SHP77 (cell line): ENCODE measurements around the gene VGF.

Experiments
- DNase-seq, 2 experiments: peaks; one replicate each; lab custom pipeline; 2025; lab: John Stamatoyannopoulos, UW

The VGF gene

DNA sequence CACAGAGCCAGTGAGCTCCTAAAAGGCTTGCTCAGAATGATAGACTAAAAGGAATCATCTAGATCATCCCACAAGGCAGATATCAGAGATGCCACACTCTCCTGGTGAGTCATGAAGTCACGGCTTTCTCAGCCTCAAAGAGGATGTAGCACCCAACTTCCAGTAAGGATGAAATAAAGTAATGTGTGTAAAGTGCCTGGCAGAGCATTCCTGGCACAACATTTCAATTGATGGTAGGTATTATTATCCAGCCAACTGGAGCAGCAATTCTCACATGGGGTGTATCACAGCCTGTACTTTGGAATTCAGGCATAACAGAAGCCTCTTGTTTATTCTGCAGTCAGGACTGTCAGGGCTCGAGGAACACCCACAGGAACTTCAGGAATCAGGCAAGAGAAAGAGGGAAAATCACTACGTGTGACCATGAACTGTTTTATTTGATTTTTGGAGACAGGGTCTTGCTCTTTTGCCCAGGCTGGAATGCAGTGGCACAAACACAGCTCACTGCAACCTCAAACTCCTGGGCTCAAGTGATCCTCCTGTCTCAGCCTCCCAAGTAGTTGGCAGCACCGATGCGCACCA is 20.0 kb upstream of the VGF start:
- DNase-seq = no peak

DNA sequence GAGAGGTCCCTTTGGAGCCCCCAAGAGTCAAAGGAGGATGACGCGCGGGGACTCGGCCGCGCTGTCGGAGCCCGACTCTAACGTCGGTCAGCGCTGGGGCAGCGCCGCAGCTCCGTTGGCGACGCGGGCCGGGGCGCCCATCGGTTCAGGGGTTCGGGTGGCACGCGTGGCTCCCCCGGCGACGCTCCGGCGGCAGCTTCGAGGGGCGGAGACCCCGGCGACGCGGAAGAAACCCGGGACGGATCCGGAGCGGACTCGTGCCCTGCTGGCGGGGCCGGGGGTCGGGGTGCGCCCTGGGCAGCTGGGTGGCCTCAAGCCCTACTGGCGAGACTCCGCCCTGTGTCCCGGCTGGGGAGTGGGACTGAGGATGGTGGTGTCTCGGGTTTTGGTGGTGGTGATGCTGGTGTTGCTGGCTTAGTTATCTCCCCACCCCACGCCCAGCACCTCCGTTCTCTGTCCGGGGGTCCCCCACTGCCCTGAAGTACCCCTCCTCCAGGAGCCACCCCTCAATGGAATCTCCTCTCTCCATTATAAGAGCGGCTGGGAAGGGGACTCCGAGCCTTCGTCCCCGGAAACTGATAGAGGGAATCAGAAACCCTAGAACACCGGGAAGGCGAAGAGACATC is 14.9 kb upstream of the VGF start, which contains the start of gene NAT16:
Gene NAT16, minus strand, starts transcription at position 164 of the 626 bp plus-strand sequence. CDS start 5,486 bp downstream, outside the sequence.
- DNase-seq = no peak

DNA sequence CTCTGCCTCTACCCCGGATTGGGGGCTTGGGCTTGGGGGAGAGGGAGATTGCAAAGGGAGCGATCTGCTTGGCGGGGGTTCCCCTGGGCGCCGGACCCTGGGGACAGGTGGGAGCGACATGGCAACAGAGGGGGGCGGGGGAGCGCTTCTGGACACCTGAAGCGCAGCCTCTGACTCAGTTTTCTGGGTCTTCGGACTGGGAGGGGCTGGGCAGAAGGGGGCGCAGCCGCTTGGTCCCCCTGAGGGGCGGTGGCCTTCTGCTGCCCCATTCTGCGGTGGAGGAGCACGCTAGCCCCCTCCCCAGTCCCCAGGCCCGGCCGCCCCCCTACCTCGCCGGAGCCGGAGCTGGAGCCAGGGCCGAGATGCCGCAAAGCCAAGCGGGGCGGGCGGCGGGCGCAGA is 14.3 kb upstream of the VGF start:
- DNase-seq = no peak

DNA sequence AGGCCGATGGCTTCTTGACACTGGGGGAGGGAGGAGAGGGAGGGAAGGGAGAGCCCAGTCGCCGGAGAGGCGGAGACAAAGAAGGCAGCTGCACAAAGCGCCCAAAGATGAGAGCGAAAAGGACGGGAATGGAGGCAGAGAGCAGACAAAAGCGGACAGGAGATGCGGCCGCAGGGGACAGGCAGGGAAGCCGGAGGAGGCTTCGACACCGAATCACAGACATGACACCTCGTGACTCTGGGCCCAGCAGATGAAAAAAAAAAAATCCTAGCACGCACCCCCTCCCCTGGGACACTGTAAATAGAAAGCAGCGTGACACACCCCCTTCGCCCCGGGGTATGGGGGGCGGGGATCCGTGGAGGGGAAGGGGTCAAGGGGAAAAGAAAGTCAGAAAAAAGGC is 13.7 kb upstream of the VGF start:
- peak in 1 of 2 experiments; percentile 40 for DNase-seq

DNA sequence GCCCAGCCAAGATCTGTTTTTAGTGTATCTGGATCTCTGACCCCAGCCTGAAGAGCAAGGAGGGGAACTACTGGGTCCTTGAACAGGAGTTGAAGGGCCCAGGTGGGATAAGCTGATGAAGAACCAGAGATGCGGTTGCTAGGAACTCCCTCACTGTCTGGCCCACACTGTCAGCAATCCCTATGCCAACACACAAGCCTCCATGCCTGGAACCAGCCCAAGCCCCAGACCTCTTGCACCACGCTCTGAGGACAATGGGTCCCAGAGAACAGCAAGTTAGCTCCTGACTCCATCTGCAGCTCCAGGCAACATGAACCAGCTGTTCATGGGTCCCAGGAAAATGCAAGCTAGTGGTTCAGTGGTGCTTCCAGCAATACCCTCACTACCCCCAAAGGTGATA is 12.3 kb upstream of the VGF start:
- DNase-seq = no peak

DNA sequence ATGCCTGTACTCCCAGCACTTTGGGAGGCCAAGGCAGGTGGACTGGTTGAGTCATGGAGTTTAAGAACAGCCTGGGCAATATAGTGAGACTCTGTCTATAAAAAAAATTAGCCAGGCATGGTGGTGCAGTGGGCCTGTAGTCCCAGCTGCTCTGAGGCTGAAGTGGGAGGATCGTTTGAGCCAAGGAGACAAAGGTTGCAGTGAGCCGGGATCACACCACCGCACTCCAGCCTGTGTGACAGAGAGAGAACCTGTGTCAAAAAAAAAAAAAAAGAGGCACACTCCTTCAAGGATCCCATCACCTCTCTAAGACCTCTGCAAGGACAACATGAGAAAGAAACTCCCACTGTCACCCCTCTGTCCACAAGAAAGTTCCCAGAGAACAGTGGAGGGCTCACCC is 10.3 kb upstream of the VGF start:
- no peak for DNase-seq

DNA sequence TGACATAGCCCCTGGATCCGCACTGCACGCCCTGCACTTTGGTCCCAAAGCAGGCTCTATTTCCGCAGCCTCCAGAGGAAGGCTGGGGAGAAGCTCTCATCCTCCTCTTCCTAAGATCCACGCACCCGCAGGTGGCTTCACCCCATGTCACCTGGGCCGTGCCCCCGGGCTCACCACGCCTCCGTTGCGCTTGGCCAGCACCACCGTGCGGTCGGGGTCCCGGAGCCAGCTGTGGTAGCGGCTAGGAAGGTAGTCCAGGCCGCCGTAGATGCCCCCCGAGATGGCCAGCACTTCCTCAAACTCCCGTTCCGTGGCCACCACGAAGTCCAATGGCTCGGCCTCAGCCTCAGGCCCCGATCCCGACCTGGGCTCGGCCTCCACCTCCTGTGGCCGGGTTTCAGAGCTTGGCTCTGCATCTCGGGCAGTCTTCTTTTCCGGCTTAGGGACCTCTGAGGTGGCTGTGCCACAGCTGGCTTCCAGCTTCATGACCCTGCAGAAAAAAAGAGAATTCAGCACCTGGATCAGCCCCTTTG is 9.0 kb upstream of the VGF start:
- no peak for DNase-seq

DNA sequence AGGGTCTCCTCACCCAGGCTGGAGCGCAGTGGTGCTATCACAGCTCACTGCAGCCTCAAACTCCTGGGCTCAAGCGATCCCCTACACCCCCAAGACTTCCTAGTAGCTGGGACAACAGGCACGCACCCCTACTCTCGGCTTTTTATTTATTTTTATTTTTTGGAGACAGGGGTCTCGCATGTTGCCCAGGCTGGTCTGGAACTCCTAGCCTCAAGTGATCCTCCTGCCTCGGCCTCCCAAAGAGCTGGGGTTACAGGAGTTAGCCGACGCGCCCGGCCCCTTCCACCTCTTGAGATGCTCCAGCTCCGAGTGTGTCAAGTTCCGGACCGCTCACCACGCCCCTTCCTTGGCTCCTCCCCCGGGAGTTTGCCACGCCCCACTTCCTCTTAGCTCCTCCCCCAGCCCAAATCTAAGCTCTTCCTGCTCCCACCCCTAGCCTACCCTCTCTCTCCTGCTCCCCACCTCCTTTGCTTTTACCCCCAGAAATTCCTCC is 8.4 kb upstream of the VGF start:
- DNase-seq = peak in 1 of 2 experiments; percentile 30

DNA sequence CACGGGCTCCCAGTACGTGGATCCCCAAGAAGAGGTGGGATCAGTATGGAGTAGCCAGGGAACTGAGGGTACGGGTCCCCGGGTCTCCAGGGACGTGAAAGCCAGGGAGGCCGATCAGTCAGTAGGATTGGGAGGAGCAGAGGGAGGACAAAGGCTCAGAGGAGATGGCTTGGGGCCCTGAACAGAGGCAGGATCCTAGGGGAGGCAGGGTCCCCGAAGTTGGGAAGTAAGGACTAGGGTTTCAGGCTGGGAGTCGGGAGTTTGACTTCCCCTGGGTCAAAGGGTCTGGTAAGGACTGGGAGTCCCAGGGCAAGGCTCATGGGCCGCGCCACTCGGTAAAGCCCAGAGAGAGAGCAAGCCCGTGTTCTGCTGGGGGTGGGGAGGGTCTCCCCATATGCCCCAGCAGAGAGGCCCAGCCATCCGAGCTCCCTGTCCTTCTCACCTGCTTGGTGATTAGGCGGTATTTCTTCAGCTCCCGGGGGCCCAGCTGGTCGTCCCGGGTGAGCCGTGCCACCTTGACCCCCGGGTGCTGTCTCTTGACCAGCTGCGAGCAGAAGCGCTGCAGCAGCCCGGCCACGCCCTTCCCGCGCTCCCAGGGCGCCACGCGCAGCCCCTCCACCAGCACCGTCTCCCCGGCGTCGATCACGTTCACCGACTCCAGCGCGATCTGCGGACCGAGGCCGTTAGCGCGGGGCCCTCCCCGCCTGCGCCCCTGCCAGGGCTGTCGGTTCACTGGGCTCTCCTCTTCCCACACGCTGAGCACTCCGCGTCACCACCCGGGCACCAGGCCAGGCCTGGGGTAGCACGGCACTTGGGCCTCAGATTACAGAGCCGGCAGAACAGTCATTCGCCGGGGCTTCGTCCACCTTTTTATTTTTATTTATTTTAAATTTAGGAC is 7.7 kb upstream of the VGF start:
- peak; percentile 74 to 76 for DNase-seq

DNA sequence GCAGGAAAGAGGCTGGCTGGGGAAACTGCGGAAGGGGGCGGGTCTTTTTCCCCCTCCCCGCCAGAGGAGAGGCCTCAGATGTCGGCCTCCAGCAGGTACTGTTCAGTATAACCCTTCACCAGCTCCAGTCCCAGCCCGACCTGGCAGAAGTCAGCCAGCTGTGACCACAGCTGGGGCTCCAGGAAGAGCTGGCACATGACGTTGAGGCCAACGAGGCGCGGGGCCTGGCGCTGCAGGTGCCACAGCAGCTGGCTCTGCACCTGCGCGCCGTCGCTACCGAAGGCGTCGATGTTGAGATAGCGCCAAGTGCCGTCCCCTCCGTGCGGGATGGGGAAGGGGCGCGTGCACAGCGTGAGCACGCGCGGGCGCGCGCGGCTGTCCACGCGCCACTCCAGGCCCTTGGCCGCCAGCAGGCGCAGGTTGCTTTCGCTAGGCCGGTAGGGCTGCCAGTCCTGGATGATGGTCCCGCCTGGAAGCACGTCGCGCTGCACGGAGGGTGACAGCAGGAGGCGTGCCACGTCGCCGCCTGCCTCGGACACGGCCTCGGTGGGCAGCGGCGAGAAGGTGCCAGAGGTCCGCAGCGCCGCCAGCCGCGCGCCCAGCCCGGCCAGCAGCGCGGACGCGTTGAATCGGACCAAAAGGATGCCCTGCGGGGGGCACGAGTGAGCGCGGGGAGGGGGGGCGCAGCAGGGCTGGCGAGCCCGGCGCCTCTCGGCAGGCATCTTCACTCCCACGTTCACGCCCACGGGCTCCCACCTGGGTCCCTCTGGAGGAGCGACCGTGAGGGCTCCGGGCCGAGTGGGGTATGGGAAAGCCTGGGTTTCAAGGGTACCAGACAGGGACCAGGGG is 6.9 kb upstream of the VGF start:
- DNase-seq = peak; percentile 61 to 65

DNA sequence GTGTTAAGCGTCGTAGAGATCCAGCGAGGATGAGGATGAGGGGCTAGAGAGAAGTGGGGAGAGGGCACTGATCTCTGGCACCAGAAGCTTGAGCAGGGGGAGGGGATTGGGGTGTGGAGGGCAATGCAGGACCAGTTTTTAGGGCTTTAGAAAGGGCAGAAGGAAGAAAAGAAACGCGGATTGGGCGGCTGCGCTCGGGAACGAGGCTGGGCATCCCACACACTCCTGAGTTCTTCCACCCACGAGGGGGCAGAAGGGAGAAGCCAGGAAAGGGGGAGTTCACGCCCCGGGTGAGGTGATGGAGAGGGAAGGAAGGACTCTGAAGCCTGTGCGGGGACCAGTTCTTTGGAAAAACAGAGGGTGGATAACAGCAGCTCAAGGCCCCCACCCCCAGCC is 6.1 kb upstream of the VGF start:
- no peak for DNase-seq

DNA sequence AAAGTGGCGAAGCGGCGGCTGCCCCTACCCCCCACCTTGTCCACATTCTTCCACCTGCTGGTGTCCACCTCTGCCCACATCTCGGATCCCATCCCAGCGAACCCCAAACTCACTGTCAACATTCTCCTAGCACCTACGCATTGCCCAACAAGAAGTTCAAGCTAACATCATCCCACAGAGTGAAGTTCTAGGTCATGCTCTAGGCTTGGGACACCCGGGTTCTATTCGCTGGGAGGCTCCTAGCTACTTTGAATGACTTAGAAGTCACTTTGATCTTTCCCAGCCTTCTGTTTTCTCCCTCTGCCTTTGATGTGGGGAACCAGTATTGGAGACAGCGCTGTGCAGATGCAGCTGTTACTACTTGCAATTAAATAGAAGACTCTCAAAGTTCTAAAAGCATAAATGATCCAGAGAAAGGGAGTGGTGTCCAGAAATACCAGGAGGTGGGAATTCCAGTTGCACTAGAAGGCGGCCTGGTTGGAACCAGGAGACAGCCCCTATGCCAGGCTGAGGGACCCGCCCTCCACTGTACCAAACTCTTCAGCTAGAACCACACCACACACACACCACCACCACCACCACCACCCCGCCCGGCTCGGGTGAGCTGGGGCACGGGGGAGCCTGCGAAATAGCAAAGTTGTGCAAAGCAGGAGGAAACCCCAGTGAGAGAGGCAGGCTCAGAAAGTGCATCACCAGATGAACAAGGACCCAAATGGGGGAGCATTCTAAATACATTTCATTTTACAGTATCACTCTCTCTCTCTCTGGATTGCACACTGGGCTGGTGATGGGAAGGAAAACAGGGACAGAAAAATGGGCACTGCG is 5.5 kb upstream of the VGF start:
- DNase-seq = no peak

DNA sequence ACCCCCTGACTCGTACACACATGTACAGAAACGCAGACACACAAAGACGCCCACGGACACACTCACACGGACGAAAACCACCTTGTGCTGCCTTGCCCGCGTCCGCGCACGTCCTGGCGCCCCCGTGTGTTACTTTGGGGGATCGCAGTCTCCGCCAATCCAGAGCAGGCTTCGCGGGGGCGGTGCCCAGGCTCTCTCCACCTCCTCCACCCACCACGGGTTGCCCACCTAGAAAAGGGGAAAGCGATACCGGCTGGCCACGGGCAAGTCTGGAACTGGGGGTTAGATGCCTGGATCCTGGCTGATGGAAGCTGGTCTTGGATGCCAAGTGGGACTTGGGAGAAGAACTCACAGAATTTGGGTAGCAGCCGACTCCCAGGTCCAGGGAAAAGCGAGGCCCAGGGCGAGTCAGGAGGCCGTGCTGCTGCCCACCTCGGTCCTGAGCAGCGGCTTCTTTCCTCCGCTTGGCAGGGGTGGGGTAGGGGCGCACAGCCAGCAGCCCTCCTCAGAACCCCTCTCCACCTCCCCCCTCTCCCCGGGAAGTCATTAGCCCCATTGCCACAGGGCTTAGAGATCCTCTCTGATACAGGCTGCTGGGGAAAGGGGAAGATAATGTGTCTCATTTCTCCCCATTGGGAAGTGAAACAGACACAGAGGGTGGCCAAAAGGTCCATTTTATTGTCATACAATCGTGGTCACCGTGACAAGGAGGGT is 4.6 kb upstream of the VGF start:
- peak; percentile 26 to 52 for DNase-seq

DNA sequence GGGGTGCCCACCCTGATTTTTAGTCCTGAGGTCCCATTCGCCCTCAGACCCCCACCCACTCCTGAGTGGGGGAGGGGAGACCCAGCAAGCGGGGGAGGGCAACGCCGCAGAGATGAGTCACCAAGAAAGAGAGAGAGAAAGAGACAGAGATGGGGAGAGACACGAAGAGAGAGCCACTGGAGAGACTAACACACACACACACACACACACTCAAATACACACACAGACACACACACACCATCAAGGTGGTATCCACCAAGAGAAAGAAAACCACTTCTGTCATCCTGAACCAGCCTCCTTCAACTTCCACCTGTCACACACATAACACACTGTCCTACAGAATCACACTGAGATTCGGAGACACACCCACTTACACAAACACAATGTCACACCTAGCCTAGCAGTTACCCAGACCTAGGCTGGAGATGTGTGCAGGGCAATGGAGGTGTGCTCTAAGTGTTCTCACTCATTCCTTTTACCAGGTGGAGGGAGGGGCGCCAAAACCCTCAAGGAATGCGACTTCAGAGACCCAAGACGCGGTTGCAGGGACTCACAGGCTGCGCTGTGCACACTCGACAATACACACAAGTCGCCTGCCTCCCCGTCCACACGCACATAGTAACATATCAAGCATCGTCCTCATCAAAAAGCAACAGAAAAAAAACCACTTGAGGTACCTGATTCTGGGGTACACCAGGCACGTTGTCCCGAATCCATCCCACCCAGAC is 3.9 kb upstream of the VGF start:
- DNase-seq = no peak

DNA sequence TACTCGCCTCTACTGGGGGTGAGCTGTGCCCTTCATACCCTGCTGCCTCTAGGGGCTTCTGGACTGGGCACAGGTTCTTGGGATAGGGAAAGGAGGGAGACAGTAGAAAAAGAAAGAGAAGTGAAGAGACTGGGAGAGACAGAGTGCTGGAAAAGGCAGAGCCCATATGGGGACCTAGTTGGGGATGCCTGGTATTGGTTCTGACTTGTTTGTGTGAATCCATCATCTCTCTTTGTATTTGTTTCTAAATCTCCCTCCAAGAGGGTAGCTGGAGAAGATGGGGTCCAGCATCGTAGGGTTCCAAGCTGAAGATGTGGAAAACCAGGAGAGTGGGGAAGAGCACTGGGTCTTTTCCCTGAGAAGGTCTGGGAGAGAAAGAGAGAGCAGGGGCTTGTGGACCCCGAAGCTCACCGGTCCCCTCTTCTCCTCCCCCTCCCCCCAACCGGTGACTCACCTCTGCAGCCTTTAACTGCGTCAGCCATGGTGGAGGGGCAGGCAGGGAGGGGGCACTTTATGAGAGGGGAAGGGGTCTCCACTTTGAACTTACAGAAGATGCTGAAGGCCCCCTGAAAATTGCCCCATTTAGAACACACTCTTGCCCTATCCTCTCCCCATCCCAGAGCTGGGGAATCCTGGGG is 3.2 kb upstream of the VGF start:
- no peak for DNase-seq

DNA sequence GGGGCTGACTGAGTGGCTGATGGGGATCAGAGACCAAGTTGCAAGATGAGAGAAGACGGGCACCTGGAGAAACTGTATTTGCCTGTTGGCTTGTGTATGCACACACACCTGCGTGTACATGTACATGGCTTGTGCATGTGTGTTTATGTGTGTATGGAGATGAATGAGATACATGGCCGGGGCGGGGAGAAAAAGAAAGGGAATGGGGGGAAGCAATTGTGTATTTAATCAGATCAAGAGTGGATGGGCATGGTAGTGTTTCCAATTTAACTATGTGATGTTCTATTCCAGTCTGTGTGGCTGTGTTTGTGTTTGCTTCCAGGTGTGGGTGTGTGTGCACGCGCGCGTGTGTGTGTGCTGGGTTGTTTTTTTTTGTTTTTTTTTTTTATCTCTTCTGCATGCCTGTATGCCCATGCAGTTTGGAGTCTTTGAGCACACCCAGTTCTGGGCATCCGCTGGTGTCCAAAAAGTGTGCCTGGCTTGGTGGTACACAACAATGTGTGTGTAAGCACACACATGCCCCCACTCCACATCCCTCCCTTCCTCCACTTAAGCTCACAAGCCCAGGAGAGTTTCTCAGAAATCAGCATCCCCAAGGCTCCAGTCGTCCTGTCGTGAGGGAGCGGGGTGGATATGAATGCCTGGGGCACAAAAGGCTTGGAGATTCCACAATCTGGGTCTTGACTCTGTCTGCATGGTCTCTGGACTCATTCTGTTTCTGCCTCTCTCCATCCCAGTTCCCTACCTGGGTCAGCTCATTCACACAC is 2.5 kb upstream of the VGF start:
- DNase-seq = no peak

DNA sequence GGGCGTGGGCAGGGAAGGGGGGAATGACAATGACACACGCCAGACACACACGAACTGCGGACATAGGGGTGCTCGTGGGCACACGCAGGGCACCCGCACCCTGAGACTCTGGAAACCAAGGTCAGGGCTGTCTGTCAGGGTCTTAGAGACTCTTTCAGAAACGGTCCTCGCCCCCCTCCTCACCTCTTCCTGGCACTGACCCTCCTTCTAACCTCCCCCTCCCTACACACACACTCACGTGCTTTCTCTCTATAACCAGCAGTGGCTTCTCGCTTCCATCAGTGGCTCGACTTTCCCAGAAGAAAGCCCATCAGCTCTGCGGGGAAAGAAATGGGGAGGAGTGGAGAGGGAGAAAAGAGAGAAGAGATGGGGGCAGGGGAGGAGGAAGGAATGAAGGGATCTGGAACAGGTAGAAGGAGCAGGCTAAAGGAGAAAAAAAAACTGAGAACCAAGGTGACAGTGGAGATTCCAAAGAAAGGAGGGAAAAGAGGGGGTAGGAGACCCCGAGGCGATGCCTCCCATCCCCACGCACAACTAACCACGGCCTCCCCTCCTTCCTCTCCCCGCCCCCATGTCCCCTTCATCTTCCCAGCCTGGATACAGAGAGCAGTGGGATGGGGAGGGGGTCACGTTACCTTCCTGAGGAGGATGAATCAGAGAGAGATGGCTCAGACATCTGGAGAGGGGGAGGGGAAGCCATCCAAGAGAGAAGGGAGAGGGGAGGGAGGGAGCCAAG is 1.7 kb upstream of the VGF start:
- peak; percentile 34 to 53 for DNase-seq

DNA sequence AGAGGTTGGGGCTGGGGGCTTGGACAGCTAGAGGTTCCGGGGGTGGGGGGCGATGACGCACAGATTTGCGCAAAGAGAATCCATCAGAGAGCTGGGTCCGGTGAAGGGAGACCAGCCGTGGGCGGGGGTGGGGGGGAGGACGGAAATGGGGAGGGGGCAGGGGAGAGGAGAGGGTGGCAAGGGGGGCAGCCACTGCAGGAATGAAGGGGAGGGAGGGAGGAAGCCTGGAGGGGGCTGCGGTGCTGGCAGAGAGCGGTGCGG is 1.2 kb upstream of the VGF start:
- DNase-seq = no peak
